ENCODE measurements around the gene ZNF275. TPM values are rescaled to one million over a fixed set of nuclear protein-coding genes. Genes with fewer than 3 reads are reported as not detected.

The ZNF275 gene
- total and polyA plus RNA-seq, 2 of the 8 experiments (the other 6 are each of a cell fraction or from before 2014, with no cell fraction given): 8.2 to 9.1 TPM

DNA sequence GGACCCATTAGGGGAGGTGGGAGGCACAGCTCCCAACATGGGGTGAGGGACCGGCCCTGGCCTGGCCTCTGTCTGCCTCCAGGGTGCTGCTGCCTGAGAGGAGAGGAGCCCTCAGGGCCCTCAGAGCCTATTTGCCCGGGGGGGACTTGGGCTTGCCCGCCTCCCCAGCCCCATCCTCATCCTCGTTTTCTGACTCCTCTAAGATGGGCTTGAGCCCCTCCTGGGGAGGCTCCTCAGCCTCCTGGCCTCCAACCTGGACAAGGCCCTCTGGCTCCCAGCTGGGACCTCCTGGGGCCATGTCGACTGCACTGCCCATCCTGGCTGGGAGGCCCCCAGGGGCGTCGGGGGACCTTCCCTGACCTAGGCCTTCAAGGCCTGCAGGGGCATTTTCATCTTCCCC is 15.1 kb upstream of the ZNF275 start:
- Histone ChIP-seq H2AFZ (ENCODE audit: low read length) (no peak overlapping the region), H3K79me1 (ENCODE audit: low read depth, low read length) (no peaks in the 10 kb centered on the region), H3K23me2 (ENCODE audit: low read depth, low read length) (no peaks in the 10 kb centered on the region; the same call in 1 of the 2 replicates), H3K9ac (replicated peaks in 1 of 4; ENCODE audit: extremely low read depth in 1 of 4, low read depth in 3 of 4, low read length in 3 of 4) (no peak overlapping the region), H3K14ac (ENCODE audit: insufficient read length) (no peak overlapping the region), H3K4me3 (ENCODE audit: extremely low read depth in 1 of 4, insufficient read depth in 2 of 4, low read depth in 3 of 4, low read length in 4 of 4) (no peak overlapping the region), H3K4me2 (ENCODE audit: insufficient read depth in 1 of 2, low read depth in 2 of 2, low read length in 2 of 2) (no peak overlapping the region), H2BK20ac (ENCODE audit: low read length) (no peak overlapping the region), H2AK5ac (ENCODE audit: low read depth, low read length) (no peak overlapping the region), H2BK120ac (replicated peaks; ENCODE audit: low read depth, low read length) (no peak overlapping the region), H4K91ac (replicated peaks; ENCODE audit: insufficient read length, low read length) (no peak overlapping the region), H3K9me3 (ENCODE audit: insufficient read depth in 2 of 2, low read depth in 1 of 2, low read length in 1 of 2) (no peaks in the 10 kb centered on the region), H3K56ac (replicated peaks; ENCODE audit: insufficient read length, low read depth, low read length) (no peak overlapping the region), H3K18ac (ENCODE audit: extremely low read depth, low read length) (no peak overlapping the region), H4K5ac (ENCODE audit: insufficient read length, low read depth, low read length) (no peak overlapping the region), H3K27ac (ENCODE audit: low read depth, low read length) (no peak overlapping the region), H3K4me1 (replicated peaks in 1 of 4; ENCODE audit: control insufficient read depth in 3 of 4, insufficient read depth in 4 of 4, low read length in 3 of 4) (peaks cover 0 to 4% (median 3%) of the 10 kb centered on the region in 4 experiments; a peak in 6 of 7 replicates), H3K23ac (ENCODE audit: insufficient read length) (no peak overlapping the region), H4K20me1 (replicated peaks in 1 of 2; ENCODE audit: control insufficient read depth in 1 of 2, insufficient read depth in 2 of 2, low read length in 2 of 2) (no peaks in the 10 kb centered on the region), H3K4ac (replicated peaks; ENCODE audit: insufficient read length, low read depth, low read length) (no peak overlapping the region), H3K36me3 (ENCODE audit: control insufficient read depth in 2 of 4, insufficient read depth in 4 of 4, low read length in 3 of 4) (no peaks in the 10 kb centered on the region), H2BK5ac (ENCODE audit: low read depth, low read length) (no peak overlapping the region), H4K8ac (ENCODE audit: extremely low read depth, insufficient read depth, low read length) (no peak overlapping the region), H3K79me2 (ENCODE audit: control insufficient read depth in 1 of 2, insufficient read depth in 2 of 2, low read length in 2 of 2) (no peaks in the 10 kb centered on the region), H2BK15ac (ENCODE audit: low read length) (no peak overlapping the region), H3K27me3 (replicated peaks in 1 of 4; ENCODE audit: control insufficient read depth in 3 of 4, extremely low read depth in 1 of 4, insufficient read depth in 3 of 4, low read length in 3 of 4) (peaks cover 0 to 11% (median 9%) of the 10 kb centered on the region in 4 experiments; a peak in 5 of 7 replicates), H2BK12ac (ENCODE audit: low read depth, low read length) (no peak overlapping the region)
- TF ChIP-seq CBX8 (IDR thresholded peaks at IDR 0.05; ENCODE audit: borderline replicate concordance, low read depth, low read length) (no peak), KDM4A (IDR thresholded peaks at IDR 0.05; ENCODE audit: low read depth, low read length, severe bottlenecking) (no peak), MAFK (IDR thresholded peaks at IDR 0.05; ENCODE audit: low read depth, low read length) (no peak), JUN (IDR thresholded peaks at IDR 0.05; ENCODE audit: low read depth, low read length) (no peak), RXRA (IDR thresholded peaks at IDR 0.05; ENCODE audit: insufficient read depth, low read depth, low read length) (no peak)
- TF ChIP-seq, protein P1, sequence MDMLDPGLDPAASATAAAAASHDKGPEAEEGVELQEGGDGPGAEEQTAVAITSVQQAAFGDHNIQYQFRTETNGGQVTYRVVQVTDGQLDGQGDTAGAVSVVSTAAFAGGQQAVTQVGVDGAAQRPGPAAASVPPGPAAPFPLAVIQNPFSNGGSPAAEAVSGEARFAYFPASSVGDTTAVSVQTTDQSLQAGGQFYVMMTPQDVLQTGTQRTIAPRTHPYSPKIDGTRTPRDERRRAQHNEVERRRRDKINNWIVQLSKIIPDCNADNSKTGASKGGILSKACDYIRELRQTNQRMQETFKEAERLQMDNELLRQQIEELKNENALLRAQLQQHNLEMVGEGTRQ (IDR thresholded peaks at IDR 0.05; ENCODE audit: low read length): no peak
- TF ChIP-seq, protein P2, sequence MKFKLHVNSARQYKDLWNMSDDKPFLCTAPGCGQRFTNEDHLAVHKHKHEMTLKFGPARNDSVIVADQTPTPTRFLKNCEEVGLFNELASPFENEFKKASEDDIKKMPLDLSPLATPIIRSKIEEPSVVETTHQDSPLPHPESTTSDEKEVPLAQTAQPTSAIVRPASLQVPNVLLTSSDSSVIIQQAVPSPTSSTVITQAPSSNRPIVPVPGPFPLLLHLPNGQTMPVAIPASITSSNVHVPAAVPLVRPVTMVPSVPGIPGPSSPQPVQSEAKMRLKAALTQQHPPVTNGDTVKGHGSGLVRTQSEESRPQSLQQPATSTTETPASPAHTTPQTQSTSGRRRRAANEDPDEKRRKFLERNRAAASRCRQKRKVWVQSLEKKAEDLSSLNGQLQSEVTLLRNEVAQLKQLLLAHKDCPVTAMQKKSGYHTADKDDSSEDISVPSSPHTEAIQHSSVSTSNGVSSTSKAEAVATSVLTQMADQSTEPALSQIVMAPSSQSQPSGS (IDR thresholded peaks at IDR 0.05; ENCODE audit: low read length): no peak
- no peak for FAIRE-seq
- ChIA-PET POLR2A (ENCODE audit: partially characterized antibody) (no interaction called here), CTCF (ENCODE audit: partially characterized antibody) (no interaction called here)
- DNase-seq (ENCODE audit: low read depth in 1 of 2, low spot score in 2 of 2): no peak
- 100% methylated on average over 1 of the region's 7 CpGs; no CpG with 5 or more reads in 1 of the 2 experiments for WGBS, 2 experiments (ENCODE audit: extremely low coverage in 1 of 2, insufficient coverage in 1 of 2, insufficient read length in 1 of 2, insufficient replicate concordance in 2 of 2, low coverage in 1 of 2, low lambda C conversion rate in 2 of 2, missing lambda C conversion rate in 1 of 2)

All from H1 (cell line).